NCI-H1092 treated with DMSO at 0.1 percent for 48 hours (cell line): ENCODE results near the gene CABCOCO1.
"Not testable (repeated sequence)": the region's sequence is repeated elsewhere in the genome, so short reads cannot be mapped to it uniquely, and the experiment has no call there.

Experiments used
- DNase-seq: peaks from one replicate; lab custom pipeline; 2025; lab: John Stamatoyannopoulos, UW

CABCOCO1 gene

GRCh38 chr10:61712105-61712504 lies 49.4 kb downstream of the CABCOCO1 start:
- DNase-seq, result not testable (repeated sequence)

- not testable (repeated sequence) for DNase-seq
Observed at GRCh38 chr10:61719475-61719874, 56.7 kb downstream of the CABCOCO1 start.

DNA sequence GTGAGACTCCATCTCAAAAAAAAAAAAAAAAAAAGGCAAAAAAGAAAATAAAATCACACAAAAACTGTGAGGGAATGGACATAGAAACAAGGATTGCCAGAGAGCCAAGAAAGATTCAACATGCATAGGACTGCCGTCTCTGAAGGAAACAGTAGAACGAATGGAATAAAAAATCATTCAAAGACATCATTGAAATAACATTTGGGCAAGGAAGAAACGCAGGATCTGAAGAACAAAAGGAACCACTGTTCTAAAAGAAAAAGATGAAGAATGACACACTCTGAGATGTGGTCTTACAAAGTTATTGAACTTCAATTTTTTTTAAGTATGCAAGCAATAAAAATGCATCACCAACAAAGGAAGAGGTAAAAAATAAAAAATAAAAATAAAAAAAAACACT lies 57.2 kb downstream of the CABCOCO1 start:
- no peak for DNase-seq

- no peak for DNase-seq
Observed at GRCh38 chr10:61721431-61721830, 58.7 kb downstream of the CABCOCO1 start.

DNA sequence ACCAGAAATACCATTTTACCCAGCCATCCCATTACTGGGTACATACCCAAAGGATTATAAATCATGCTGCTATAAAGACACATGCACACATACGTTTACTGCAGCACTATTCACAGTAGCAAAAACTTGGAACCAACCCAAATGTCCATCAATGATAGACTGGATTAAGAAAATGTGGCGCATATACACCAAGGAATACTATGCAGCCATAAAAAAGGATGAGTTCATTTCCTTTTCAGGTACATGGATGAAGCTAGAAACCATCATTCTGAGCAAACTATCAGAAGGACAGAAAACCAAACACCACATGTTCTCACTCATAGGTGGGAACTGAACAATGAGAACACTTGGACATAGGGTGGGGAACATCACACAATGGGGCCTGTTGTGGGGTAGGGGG lies 62.5 kb downstream of the CABCOCO1 start:
- DNase-seq, result not testable (repeated sequence)

DNA sequence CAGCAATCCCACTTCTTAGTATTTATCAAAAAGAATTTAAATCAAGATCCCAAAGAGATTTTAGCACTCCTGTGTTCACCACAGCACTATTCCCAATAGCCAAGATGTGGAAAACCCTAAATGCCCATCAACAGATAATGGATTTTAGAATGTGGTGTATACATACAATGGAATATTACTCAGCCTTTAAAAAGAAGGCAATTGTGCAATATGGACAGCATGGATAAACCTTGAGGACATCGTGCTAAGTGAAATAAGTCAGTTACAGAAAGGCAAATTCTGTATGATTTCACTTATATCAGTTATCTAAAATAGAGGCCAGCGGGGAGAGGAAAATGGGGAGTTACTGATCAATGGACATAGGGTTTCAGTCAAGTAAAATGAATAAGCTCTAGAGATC lies 66.9 kb downstream of the CABCOCO1 start:
- DNase-seq, result no peak

DNA sequence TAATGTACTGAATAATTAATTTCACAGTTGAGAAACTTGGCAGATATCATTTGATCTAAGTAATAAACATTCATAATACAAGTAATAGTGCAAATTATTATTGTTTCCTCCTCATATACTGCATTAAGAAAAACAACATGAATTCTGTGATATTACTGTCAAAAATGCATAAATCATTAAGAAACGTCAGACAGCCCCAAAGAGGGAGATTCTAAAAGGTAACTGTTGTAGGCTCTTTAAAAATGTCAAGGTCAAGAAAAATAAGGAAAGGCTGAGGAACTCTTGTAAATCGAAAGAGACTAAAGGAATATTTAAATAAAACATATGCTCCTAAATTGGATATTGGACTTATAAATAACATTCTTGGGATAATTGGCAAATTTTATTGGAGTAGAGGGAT lies 67.9 kb downstream of the CABCOCO1 start:
- no peak for DNase-seq

DNA sequence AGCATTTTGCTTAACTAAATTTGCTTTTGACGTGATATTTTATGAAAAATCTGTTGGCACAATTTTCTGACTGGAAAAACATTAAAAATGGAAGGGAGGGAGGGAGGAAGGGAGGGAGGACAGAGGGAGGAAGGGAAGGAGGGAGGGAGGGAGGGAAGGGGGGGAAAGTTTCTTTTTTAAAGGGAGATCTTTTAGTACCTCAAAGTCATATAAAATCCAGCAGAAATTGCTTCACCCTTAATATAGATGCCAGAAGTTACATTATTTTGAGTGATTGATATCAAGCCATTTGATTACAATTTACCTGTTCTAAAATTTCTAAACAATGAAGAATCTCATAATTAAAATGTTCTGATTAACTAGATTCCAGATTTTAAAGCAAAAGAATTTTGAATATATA lies 68.9 kb downstream of the CABCOCO1 start:
- DNase-seq, result no peak

DNA sequence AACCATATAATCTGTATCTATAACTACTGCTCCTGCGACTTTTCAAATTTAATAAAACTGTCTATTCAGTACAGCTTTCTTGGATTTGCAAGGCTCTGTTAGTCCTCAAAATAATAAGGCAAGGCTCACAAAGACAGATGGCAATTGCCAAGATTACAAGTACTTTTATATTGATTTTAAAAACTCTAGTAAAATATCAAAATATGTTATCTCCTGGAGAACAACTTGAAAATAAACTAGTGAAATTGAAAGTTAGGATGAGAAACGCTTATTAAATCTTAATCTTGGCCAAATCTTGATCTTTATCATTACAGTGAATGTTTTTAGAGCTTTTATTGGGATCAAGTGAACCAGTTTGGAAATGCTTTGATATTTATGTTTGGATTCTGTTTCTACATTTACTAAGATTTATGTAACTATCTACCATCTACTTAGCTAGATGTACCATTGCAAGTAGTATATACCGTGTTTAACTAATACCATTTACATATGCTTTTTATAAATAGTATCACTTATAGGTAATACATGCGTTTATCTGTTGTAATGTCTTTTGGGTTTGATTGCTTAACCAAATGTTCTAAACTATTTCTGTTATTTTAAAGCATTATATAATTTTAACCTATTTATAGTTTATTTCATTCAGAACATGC lies 70.0 kb downstream of the CABCOCO1 start:
- DNase-seq, result no peak

GRCh38 chr10:61733358-61733940 lies 70.7 kb downstream of the CABCOCO1 start:
- DNase-seq, result peak; percentile 34

- no peak for DNase-seq
Observed at GRCh38 chr10:61735882-61736281, 73.2 kb downstream of the CABCOCO1 start.

GRCh38 chr10:61737455-61737854 lies 74.7 kb downstream of the CABCOCO1 start:
- not testable (repeated sequence) for DNase-seq

DNA sequence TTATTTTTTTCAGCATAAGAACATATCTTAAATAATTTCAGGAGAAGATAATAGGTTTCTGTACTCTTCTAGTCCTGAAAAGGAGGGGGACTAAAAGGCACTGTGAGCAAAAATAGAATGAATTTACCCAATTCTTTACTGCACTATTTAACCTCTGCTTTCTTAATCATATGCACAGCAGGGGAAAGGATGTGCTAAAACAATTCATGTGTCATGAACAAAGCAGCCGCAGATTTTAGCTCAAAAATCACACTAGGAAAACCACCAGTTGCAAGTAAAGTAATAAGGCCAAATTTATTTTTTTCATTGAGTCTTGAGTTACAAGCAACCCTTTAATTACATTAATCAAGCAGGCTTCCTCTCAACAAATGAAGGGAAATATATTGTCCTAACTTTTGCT lies 80.1 kb downstream of the CABCOCO1 start:
- no peak for DNase-seq

DNA sequence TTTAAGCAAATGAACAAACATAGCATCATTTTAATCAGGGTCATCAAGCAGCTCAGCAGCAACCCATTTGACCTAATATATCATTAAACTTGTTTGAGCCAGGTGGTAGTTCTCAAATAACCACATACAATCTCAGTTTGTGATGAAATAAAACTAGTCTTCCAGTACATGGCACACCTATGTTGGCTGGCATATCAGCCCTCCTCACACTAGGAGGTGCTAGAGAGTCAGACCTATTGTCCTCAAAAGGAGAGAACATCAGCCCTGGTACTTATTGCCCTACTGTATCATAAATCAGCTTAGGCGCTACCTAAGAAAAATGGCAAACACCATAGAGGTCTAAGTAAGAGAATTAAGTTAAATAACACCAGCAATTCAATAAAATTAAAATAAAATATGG lies 81.7 kb downstream of the CABCOCO1 start:
- DNase-seq, result no peak

- DNase-seq, result no peak
Observed at GRCh38 chr10:61746377-61746776, 83.6 kb downstream of the CABCOCO1 start.

- no peak for DNase-seq
Observed at GRCh38 chr10:61747307-61747706, 84.6 kb downstream of the CABCOCO1 start.

DNA sequence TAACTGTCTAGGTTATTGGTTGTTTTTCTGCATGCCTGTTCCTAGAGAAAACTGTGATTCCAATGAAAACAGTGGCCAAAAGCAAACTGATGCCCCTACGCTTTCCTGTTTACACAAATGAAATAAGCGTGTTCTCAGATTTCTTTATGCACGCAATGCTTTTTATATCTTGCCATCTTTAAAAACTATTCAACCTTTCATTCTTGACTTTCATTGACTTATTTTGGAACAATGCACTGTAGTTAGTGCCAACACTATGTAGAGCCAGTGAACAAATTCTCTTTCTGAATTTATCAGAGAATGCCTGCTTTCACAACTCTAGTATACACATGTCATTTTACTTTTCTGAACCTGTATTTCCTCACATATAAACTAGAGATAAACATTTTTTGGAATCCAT lies 86.6 kb downstream of the CABCOCO1 start:
- peak; percentile 28 for DNase-seq

- DNase-seq, result peak; percentile 3
Observed at GRCh38 chr10:61750943-61751471, 88.3 kb downstream of the CABCOCO1 start.

DNA sequence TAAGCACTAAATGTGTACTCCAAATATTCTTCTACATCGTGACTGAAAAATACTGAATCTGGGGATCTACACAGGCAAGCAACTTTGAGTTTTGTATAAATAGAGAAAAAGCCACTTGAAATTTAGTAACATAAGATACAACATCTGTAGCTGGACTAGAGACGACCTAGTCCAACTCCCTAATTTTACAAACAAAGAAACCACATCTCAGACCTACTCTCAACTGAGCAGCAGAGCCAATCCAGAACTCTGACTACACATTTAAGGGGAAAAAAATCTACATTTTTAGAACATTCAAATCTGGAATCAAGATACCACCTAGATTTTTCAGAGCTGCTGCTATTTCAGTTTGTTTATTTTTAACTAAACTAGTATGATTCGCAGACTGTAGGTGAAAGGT lies 88.9 kb downstream of the CABCOCO1 start:
- DNase-seq, result no peak

DNA sequence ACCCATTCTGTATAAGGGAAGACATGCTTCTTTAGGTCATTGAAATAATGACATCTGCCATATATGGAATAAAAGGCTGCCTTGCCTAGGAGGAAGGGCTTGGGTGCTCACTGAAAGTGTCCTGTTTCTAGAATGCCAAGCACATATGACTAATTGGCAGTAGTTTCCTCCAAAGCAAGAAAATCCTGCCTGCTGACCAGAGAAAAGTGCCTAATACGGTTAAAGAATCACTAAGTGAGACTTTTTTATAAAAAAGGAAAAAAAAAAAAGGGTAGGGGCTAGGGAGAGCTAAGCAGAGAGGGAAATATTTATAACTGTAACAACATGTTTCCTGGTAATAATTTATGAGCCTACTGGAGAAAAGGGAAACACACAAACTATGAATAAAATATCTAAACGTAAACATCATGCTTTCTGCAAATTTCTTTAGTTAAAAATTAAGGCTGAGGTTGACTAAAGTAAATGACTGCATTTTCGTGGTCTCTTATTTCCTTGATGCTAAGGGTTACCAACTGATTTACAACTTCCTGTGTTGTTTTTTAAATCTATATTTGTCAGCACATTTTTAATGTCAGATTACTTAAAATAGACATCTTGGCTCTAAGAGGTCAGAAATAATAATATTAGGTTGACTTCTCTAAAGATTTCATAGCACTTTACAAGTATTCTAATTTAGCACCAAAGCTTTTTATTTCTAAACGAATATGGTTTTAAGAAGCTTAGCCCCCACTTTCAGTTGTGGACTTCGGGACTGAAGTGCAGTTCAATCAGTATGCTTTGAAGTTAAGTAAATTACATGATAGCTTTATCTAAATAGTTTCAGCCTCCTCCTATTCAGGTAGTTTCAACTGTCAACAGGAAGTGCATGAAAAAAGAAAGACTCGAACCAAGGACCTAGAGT lies 89.6 kb downstream of the CABCOCO1 start:
- DNase-seq, result no peak

DNA sequence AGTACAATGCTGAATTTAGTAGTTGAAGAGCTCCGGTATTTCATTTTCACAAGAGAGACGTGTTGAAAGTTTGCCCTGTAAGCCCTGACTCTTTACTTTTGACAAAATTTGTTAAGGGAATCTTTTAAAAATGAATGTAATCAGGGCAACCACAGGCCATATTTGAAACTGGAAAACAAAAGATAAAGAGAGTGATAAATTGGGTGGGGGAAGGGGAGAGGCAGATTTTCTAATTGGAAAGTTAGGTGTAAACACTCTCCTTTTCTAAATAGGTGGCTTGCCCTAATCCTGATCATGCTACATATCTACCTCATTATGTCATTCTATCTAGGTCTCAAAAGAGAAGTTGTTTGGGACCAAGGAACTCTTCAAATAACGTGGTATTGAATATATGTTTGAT lies 90.7 kb downstream of the CABCOCO1 start:
- DNase-seq, result no peak
